Measurements from ENCODE around the gene PTPRH.
"Not testable (repeated sequence)": the region's sequence is repeated elsewhere in the genome, so short reads cannot be mapped to it uniquely, and the experiment has no call there.

PTPRH gene

GRCh38 chr19:55178781-55179599, 30.3 kb downstream of the PTPRH start:
- H3K9ac ChIP-seq (ENCODE audit: low read length), result no peak overlapping the region
- no peak overlapping the region for H3K27ac ChIP-seq (ENCODE audit: low read depth, low read length)
- H3K4me3 ChIP-seq (ENCODE audit: low read depth, low read length), result peak overlapping the region; percentile 67

GRCh38 chr19:55176076-55176475, 33.2 kb downstream of the PTPRH start:
- no peak overlapping the region for H3K27ac ChIP-seq (ENCODE audit: low read depth, low read length)
- H3K27me3 ChIP-seq (ENCODE audit: control insufficient read depth, insufficient read depth, low read length), result peaks cover 87% of the 10 kb centered on the region

More at GRCh38 chr19:55178781-55179599, 30.3 kb downstream of the PTPRH start:
- Histone ChIP-seq H3K27me3 (ENCODE audit: control insufficient read depth, insufficient read depth, low read length) (peaks cover 83% of the 10 kb centered on the region), H3K36me3 (ENCODE audit: control insufficient read depth, insufficient read depth, low read length) (no peaks in the 10 kb centered on the region), H3K9me3 (ENCODE audit: control insufficient read depth, insufficient read depth, low read depth, low read length) (no peaks in the 10 kb centered on the region), H3K4me1 (ENCODE audit: control insufficient read depth, insufficient read depth, low read length) (peaks cover 10% of the 10 kb centered on the region)

GRCh38 chr19:55175117-55175867, 34.0 kb downstream of the PTPRH start:
- peaks cover 87% of the 10 kb centered on the region for H3K27me3 ChIP-seq (ENCODE audit: control insufficient read depth, insufficient read depth, low read length)
- H3K9ac ChIP-seq (ENCODE audit: low read length), result peak overlapping the region; percentile 38
- H3K9me3 ChIP-seq (ENCODE audit: control insufficient read depth, insufficient read depth, low read depth, low read length), result no peaks in the 10 kb centered on the region
- H3K27ac ChIP-seq (ENCODE audit: low read depth, low read length), result no peak overlapping the region
- peak overlapping the region; percentile 77 for H3K4me3 ChIP-seq (ENCODE audit: low read depth, low read length)
- peaks cover 17% of the 10 kb centered on the region for H3K4me1 ChIP-seq (ENCODE audit: control insufficient read depth, insufficient read depth, low read length)
- H3K36me3 ChIP-seq (ENCODE audit: control insufficient read depth, insufficient read depth, low read length), result no peaks in the 10 kb centered on the region

More at GRCh38 chr19:55176076-55176475, 33.2 kb downstream of the PTPRH start:
- Histone ChIP-seq H3K4me3 (ENCODE audit: low read depth, low read length) (no peak overlapping the region), H3K4me1 (ENCODE audit: control insufficient read depth, insufficient read depth, low read length) (peaks cover 17% of the 10 kb centered on the region), H3K9ac (ENCODE audit: low read length) (no peak overlapping the region), H3K36me3 (ENCODE audit: control insufficient read depth, insufficient read depth, low read length) (no peaks in the 10 kb centered on the region), H3K9me3 (ENCODE audit: control insufficient read depth, insufficient read depth, low read depth, low read length) (no peaks in the 10 kb centered on the region)

GRCh38 chr19:55174425-55175116, 34.7 kb downstream of the PTPRH start:
- Histone ChIP-seq H3K4me3 (ENCODE audit: low read depth, low read length) (peak overlapping the region; percentile 77), H3K9ac (ENCODE audit: low read length) (no peak overlapping the region)

GRCh38 chr19:55173714-55174409, 35.4 kb downstream of the PTPRH start:
- Histone ChIP-seq H3K4me3 (ENCODE audit: low read depth, low read length) (peak overlapping the region; percentile 77), H3K27me3 (ENCODE audit: control insufficient read depth, insufficient read depth, low read length) (peaks cover 86% of the 10 kb centered on the region), H3K27ac (ENCODE audit: low read depth, low read length) (no peak overlapping the region), H3K9ac (ENCODE audit: low read length) (no peak overlapping the region), H3K9me3 (ENCODE audit: control insufficient read depth, insufficient read depth, low read depth, low read length) (no peaks in the 10 kb centered on the region), H3K36me3 (ENCODE audit: control insufficient read depth, insufficient read depth, low read length) (no peaks in the 10 kb centered on the region), H3K4me1 (ENCODE audit: control insufficient read depth, insufficient read depth, low read length) (peaks cover 17% of the 10 kb centered on the region)

More at GRCh38 chr19:55174425-55175116, 34.7 kb downstream of the PTPRH start:
- H3K27ac ChIP-seq (ENCODE audit: low read depth, low read length), result no peak overlapping the region
- H3K9me3 ChIP-seq (ENCODE audit: control insufficient read depth, insufficient read depth, low read depth, low read length), result no peaks in the 10 kb centered on the region
- H3K27me3 ChIP-seq (ENCODE audit: control insufficient read depth, insufficient read depth, low read length), result peaks cover 85% of the 10 kb centered on the region
- peaks cover 17% of the 10 kb centered on the region for H3K4me1 ChIP-seq (ENCODE audit: control insufficient read depth, insufficient read depth, low read length)
- no peaks in the 10 kb centered on the region for H3K36me3 ChIP-seq (ENCODE audit: control insufficient read depth, insufficient read depth, low read length)

- H3K36me3 ChIP-seq (ENCODE audit: control insufficient read depth, insufficient read depth, low read length), result no peaks in the 10 kb centered on the region
- peaks cover 17% of the 10 kb centered on the region for H3K4me1 ChIP-seq (ENCODE audit: control insufficient read depth, insufficient read depth, low read length)
- H3K4me3 ChIP-seq (ENCODE audit: low read depth, low read length), result peak overlapping the region; percentile 77
- no peak overlapping the region for H3K9ac ChIP-seq (ENCODE audit: low read length)
- no peak overlapping the region for H3K27ac ChIP-seq (ENCODE audit: low read depth, low read length)
- no peaks in the 10 kb centered on the region for H3K9me3 ChIP-seq (ENCODE audit: control insufficient read depth, insufficient read depth, low read depth, low read length)
- peaks cover 86% of the 10 kb centered on the region for H3K27me3 ChIP-seq (ENCODE audit: control insufficient read depth, insufficient read depth, low read length)
Observed at GRCh38 chr19:55173186-55173713, 36.1 kb downstream of the PTPRH start.

DNA sequence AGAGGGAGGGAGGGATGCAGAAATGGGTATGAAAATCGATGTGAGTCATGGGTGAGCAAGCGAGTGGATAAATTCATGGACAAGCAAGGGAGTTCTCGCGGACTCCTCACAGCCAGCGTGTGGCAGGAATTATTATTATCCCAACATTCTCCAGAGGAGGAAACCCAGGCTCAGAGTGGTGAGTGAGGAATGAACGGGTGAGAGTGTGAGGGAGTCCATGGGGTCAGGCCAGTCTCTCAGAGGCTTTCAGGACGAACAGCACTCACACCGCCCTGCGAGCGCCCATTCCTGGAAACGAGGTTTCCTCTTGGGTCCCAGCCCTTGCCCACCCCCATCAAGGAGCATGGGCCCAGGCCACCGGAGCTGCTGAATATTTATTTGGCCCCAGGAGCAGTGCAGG, 36.6 kb downstream of the PTPRH start:
- Histone ChIP-seq H3K27me3 (ENCODE audit: control insufficient read depth, insufficient read depth, low read length) (peaks cover 84% of the 10 kb centered on the region), H3K36me3 (ENCODE audit: control insufficient read depth, insufficient read depth, low read length) (no peaks in the 10 kb centered on the region), H3K9ac (ENCODE audit: low read length) (no peak overlapping the region), H3K9me3 (ENCODE audit: control insufficient read depth, insufficient read depth, low read depth, low read length) (no peaks in the 10 kb centered on the region), H3K4me1 (ENCODE audit: control insufficient read depth, insufficient read depth, low read length) (peaks cover 17% of the 10 kb centered on the region), H3K4me3 (ENCODE audit: low read depth, low read length) (peak overlapping the region; percentile 77), H3K27ac (ENCODE audit: low read depth, low read length) (no peak overlapping the region)

DNA sequence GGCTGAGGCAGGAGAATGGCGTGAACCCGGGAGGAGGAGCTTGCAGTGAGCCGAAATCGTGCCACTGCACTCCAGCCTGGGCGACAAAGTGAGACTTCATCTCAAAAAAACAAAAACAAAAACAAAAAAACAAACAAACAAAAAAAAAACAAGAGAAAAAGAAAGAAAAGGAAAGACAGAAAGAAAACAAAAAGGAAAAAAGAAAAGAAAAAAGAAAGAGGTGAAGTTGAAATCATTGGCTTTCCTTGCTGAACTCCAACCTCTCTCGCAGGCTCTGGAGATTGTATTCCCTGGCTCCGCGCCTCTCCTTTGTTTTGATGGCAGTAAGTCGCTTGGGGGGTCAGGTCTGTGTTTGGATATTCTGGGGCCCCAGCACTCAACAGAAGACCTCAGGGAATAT, 37.0 kb downstream of the PTPRH start:
- Histone ChIP-seq H3K27me3 (ENCODE audit: control insufficient read depth, insufficient read depth, low read length) (peaks cover 84% of the 10 kb centered on the region), H3K4me3 (ENCODE audit: low read depth, low read length) (peak overlapping the region; percentile 77), H3K4me1 (ENCODE audit: control insufficient read depth, insufficient read depth, low read length) (peaks cover 17% of the 10 kb centered on the region)
- H3K9ac ChIP-seq (ENCODE audit: low read length); H3K27ac ChIP-seq (ENCODE audit: low read depth, low read length); H3K36me3 ChIP-seq (ENCODE audit: control insufficient read depth, insufficient read depth, low read length); H3K9me3 ChIP-seq (ENCODE audit: control insufficient read depth, insufficient read depth, low read depth, low read length): not testable (repeated sequence)

DNA sequence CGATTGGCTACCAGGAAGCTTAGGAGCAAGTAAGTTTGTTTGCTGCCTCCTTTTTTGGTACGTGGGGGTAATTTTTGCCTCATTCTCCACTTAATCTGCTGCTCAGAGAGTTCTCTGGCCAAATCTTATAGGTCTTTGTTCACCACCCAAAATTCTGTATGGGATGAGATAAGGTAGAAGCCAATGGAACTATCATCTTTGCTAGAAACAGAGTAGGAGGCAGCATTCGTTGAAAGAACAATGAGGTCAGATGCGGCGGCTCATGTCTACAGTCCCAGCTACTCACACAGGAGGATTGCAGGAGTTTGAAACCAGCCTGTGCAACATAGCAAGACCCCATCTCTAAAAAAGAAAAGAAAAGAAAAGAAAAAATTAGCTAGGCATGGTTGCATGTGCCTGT, 37.9 kb downstream of the PTPRH start:
- Histone ChIP-seq H3K27me3 (ENCODE audit: control insufficient read depth, insufficient read depth, low read length) (peaks cover 79% of the 10 kb centered on the region), H3K27ac (ENCODE audit: low read depth, low read length) (no peak overlapping the region), H3K4me1 (ENCODE audit: control insufficient read depth, insufficient read depth, low read length) (peaks cover 12% of the 10 kb centered on the region; the same call in 1 of the 2 replicates), H3K9ac (ENCODE audit: low read length) (no peak overlapping the region), H3K9me3 (ENCODE audit: control insufficient read depth, insufficient read depth, low read depth, low read length) (no peaks in the 10 kb centered on the region), H3K4me3 (ENCODE audit: low read depth, low read length) (no peak overlapping the region), H3K36me3 (ENCODE audit: control insufficient read depth, insufficient read depth, low read length) (no peaks in the 10 kb centered on the region)

DNA sequence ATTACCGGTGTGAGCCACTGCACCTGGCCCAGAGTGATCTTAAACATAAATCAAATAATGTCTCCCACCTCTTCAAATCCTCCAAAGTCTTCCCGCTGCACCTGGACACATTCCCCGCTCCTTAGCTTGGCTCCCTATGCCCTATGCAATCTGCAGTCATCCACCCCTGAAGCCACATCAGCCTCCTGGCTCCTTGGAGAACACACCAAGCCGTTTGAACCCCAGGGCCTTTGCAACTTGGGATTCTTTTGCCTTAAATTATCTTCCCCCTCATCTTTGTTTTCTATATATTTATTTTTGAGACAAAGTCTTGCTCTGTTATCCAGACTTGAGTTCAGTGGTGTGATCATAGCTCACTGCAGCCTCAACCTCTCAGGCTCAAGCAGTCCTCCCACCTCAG, 40.2 kb downstream of the PTPRH start:
- Histone ChIP-seq H3K9me3 (ENCODE audit: control insufficient read depth, insufficient read depth, low read depth, low read length) (no peaks in the 10 kb centered on the region), H3K9ac (ENCODE audit: low read length) (no peak overlapping the region), H3K4me3 (ENCODE audit: low read depth, low read length) (no peak overlapping the region), H3K27ac (ENCODE audit: low read depth, low read length) (no peak overlapping the region), H3K27me3 (ENCODE audit: control insufficient read depth, insufficient read depth, low read length) (peaks cover 56% of the 10 kb centered on the region), H3K36me3 (ENCODE audit: control insufficient read depth, insufficient read depth, low read length) (no peaks in the 10 kb centered on the region), H3K4me1 (ENCODE audit: control insufficient read depth, insufficient read depth, low read length) (peaks cover 7% of the 10 kb centered on the region; the same call in 1 of the 2 replicates)
